ENCODE data around the gene MICAL3.

The MICAL3 gene

DNA sequence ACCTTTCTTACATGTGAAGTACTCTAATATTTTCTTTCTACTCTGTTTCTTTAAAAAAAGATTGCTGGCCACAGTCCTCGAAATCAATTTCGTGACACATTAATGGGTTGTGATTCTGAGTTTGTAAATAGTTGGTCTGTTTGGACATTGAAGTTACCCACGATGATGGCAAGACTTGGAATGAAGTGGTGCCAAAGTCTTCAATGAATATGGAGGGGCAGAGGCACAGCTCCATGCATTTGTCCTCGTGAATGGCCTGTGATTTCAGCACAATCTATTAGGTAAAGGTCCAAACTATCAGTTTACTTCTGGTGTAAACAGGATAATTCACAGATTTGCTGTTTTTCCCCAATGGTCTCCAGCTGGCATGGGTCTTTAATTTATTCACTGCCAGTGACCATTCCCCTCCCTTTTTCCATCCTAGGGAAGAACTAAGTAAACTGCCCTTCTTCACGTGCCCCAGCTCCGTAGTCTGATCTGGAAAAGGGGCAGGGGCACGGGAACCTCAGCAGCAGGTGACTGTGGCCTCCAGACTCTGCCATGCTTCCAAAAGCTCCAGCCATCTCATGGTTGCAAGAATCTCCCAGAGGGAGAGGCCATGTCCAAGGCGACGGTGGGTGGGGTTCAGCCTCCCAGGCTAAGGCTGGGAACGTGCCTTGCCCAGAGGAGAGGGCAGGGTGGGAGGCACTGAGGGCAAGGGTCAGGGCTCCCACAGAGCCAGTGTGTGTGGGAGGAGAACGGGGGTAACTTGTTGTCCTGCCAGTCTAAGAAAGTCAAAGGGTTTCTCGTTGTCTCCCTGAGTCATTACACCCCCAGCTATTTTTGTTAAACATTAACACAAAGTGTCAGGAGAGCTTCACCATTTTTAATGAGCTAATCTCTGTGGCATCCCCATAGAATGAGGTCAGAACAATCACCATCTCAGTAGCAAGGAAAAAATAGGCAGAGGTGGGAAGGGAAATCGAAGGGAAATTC lies 36.6 kb upstream of the MICAL3 start:
- Histone ChIP-seq H3K27me3 (ENCODE audit: insufficient read depth, poor library complexity, severe bottlenecking) (no peaks in the 10 kb centered on the region), H3K4me3 (ENCODE audit: severe bottlenecking) (no peak overlapping the region), H3K27ac (ENCODE audit: poor library complexity, severe bottlenecking) (peak overlapping the region; percentile 48), H3K4me1 (ENCODE audit: insufficient read depth, poor library complexity, severe bottlenecking) (peaks cover 52% of the 10 kb centered on the region), H3K36me3 (ENCODE audit: low read depth) (no peaks in the 10 kb centered on the region), H3K9me3 (ENCODE audit: severe bottlenecking) (no peaks in the 10 kb centered on the region)
- ATAC-seq (ENCODE audit: low read depth) (peak; percentile 55), DNase-seq (ENCODE audit: low spot score) (no peak)
- TF ChIP-seq, protein P1, sequence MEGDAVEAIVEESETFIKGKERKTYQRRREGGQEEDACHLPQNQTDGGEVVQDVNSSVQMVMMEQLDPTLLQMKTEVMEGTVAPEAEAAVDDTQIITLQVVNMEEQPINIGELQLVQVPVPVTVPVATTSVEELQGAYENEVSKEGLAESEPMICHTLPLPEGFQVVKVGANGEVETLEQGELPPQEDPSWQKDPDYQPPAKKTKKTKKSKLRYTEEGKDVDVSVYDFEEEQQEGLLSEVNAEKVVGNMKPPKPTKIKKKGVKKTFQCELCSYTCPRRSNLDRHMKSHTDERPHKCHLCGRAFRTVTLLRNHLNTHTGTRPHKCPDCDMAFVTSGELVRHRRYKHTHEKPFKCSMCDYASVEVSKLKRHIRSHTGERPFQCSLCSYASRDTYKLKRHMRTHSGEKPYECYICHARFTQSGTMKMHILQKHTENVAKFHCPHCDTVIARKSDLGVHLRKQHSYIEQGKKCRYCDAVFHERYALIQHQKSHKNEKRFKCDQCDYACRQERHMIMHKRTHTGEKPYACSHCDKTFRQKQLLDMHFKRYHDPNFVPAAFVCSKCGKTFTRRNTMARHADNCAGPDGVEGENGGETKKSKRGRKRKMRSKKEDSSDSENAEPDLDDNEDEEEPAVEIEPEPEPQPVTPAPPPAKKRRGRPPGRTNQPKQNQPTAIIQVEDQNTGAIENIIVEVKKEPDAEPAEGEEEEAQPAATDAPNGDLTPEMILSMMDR (IDR thresholded peaks at IDR 0.05; ENCODE audit: poor library complexity, severe bottlenecking), result no peak

DNA sequence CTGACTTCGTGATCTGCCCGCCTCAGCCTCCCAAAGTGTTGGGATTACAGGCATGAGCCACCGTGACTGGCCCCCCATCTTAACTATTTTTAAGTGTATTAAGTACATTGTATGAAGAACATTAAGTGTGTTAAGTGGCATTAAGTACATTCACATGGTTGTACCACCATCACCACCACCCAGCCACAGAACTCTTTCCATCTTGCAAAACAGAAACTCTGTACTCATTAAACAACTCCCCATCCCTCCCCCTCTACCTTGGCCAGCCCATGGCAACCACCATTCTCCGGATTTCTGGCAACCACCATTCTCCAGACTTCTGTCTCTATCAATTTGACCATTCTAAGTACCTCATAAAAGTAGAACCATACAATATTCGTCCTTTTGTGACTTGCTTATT lies 35.6 kb upstream of the MICAL3 start:
- Histone ChIP-seq H3K36me3 (ENCODE audit: low read depth) (no peaks in the 10 kb centered on the region), H3K27me3 (ENCODE audit: insufficient read depth, poor library complexity, severe bottlenecking) (no peaks in the 10 kb centered on the region), H3K4me3 (ENCODE audit: severe bottlenecking) (no peak overlapping the region), H3K27ac (ENCODE audit: poor library complexity, severe bottlenecking) (no peak overlapping the region), H3K4me1 (ENCODE audit: insufficient read depth, poor library complexity, severe bottlenecking) (peaks cover 52% of the 10 kb centered on the region), H3K9me3 (ENCODE audit: severe bottlenecking) (no peaks in the 10 kb centered on the region)
- TF ChIP-seq, protein P1 (IDR thresholded peaks at IDR 0.05; ENCODE audit: poor library complexity, severe bottlenecking), result no peak
- DNase-seq (ENCODE audit: low spot score), result no peak
- no peak for ATAC-seq (ENCODE audit: low read depth)

DNA sequence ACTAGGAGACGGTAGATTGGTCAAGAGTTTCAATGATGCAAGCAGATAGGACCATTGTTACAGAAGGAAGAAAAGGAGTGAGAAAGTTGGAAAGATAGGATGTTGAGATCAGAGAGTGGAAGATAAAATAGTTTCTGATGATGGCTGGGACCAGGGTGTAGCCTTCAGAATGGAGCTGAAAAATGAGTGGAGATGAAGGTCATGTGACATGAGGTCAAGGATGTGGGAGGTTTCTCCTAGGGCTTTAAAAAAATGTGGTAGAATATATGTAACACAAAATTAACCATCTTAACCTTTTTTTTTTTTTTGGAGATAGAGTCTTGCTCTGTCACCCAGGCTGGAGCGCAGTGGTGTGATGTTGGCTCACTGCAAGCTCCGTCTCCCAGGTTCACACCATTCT lies 35.1 kb upstream of the MICAL3 start:
- ATAC-seq (ENCODE audit: low read depth), result no peak
- H3K9me3 ChIP-seq (ENCODE audit: severe bottlenecking), result no peaks in the 10 kb centered on the region
- TF ChIP-seq, protein P1 (IDR thresholded peaks at IDR 0.05; ENCODE audit: poor library complexity, severe bottlenecking), result no peak
- H3K27ac ChIP-seq (ENCODE audit: poor library complexity, severe bottlenecking), result no peak overlapping the region
- no peaks in the 10 kb centered on the region for H3K27me3 ChIP-seq (ENCODE audit: insufficient read depth, poor library complexity, severe bottlenecking)
- no peak overlapping the region for H3K4me3 ChIP-seq (ENCODE audit: severe bottlenecking)
- DNase-seq (ENCODE audit: low spot score), result no peak
- peaks cover 51% of the 10 kb centered on the region for H3K4me1 ChIP-seq (ENCODE audit: insufficient read depth, poor library complexity, severe bottlenecking)
- H3K36me3 ChIP-seq (ENCODE audit: low read depth), result no peaks in the 10 kb centered on the region

DNA sequence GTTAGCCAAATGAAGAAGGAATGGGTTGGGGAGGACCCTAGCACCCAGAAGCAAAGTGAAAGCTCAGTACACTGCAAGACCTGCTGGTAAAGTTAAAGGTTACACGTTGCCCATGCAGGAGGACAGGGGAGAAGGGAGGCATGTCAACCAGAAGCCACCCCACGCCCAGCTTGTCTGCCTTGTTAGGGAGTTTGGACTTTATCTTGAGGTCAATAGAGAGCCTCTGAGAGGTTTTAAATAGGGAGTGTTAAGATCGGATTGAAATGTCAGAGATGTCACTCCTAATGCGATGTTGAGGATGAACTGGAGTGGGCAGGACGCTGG lies 34.7 kb upstream of the MICAL3 start:
- no peaks in the 10 kb centered on the region for H3K36me3 ChIP-seq (ENCODE audit: low read depth)
- H3K4me3 ChIP-seq (ENCODE audit: severe bottlenecking), result no peak overlapping the region
- TF ChIP-seq, protein P1 (IDR thresholded peaks at IDR 0.05; ENCODE audit: poor library complexity, severe bottlenecking), result no peak
- no peaks in the 10 kb centered on the region for H3K9me3 ChIP-seq (ENCODE audit: severe bottlenecking)
- no peak for ATAC-seq (ENCODE audit: low read depth)
- no peaks in the 10 kb centered on the region for H3K27me3 ChIP-seq (ENCODE audit: insufficient read depth, poor library complexity, severe bottlenecking)
- DNase-seq (ENCODE audit: low spot score), result no peak
- peaks cover 48% of the 10 kb centered on the region for H3K4me1 ChIP-seq (ENCODE audit: insufficient read depth, poor library complexity, severe bottlenecking)
- no peak overlapping the region for H3K27ac ChIP-seq (ENCODE audit: poor library complexity, severe bottlenecking)
